Measurements from ENCODE around the gene IYD. TPM values are rescaled to one million over a fixed set of nuclear protein-coding genes. Genes with fewer than 3 reads are reported as not detected.
"Not testable (repeated sequence)": the region's sequence is repeated elsewhere in the genome, so short reads cannot be mapped to it uniquely, and the experiment has no call there.

IYD gene
- total RNA-seq, 1 experiment from 2014 or later: 0.03 TPM

DNA sequence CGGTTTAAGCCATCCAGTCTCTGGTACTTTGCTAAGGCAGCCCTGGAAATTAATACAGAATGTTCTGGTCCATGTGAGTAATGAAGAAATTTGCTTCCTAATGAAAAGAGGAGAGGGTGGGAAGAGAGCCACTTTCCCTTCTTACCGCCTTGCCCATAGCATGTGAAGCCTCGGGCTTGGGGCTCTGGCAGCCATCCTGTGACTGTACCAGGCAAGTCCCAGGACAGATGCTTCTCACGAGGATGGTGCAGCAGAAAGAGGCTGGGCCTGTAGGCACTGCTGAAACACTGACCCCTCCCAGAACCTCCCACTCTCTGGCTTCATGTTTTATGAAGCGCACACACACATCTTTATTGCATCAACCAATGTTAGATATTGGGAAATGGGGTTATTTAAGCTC, 74.8 kb downstream of the IYD start:
- Histone ChIP-seq H3K27me3 (peaks cover 4% of the 10 kb centered on the region; the same call in 1 of the 2 replicates), H3K4me3 (no peak overlapping the region), H3K9me3 (no peaks in the 10 kb centered on the region; the same call in 1 of the 2 replicates), H3K36me3 (no peaks in the 10 kb centered on the region)
- DNase-seq: no peak

- H3K9me3 ChIP-seq: no peaks in the 10 kb centered on the region; the same call in 1 of the 2 replicates
- no peaks in the 10 kb centered on the region for H3K36me3 ChIP-seq
- peaks cover 4% of the 10 kb centered on the region; the same call in 1 of the 2 replicates for H3K27me3 ChIP-seq
- H3K4me3 ChIP-seq: no peak overlapping the region
- no peak for DNase-seq
Measured at GRCh38 chr6:150444308-150444707, 75.5 kb downstream of the IYD start.

DNA sequence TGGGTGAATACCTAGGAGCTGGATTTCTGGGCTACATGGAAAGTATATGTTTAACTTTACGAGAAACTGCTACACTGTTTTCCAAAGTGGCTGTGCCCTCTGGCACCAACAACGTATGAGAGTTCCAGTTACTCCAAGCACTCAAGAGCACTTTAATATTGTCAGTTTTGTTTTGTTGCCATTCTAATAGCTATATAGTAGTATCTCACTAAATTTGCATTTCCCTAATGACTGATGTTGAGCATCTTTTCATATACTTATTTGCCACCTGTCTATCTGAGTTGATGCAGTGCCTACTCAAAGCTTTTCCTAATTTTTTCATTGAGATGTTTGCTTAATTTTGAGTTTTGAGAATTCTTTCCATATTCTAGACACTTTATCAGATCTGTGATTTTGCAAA, 76.7 kb downstream of the IYD start:
- Histone ChIP-seq H3K36me3 (no peaks in the 10 kb centered on the region), H3K9me3 (no peaks in the 10 kb centered on the region), H3K4me3 (no peak overlapping the region), H3K27me3 (0 out of 2 replicates have a peak, but pooled peaks cover 4% of the 10 kb centered on the region)
- DNase-seq: no peak

GRCh38 chr6:150448221-150448620, 79.4 kb downstream of the IYD start:
- H3K4me3 ChIP-seq: no peak overlapping the region
- 0 out of 2 replicates have a peak, but pooled peaks cover 4% of the 10 kb centered on the region for H3K27me3 ChIP-seq
- no peaks in the 10 kb centered on the region for H3K9me3 ChIP-seq
- no peaks in the 10 kb centered on the region for H3K36me3 ChIP-seq
- DNase-seq: no peak

DNA sequence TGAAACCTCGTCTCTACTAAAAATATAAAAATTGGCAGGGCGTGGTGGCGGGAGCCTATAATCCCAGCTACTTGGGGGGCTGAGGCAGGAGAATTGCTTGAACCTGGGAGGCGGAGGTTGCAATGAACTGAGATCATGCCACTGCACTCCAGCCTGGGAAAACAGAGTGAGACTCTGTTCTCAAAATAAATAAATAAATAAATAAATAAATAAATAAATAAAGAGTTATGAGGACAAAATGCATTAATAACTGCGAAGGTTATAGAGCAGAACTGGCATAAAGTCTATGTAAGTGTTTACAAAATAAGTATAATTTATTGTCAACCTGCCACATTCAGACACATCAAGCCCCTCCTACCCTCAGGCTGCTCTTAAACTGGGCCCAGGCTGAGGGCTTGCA, 80.2 kb downstream of the IYD start:
- H3K27me3 ChIP-seq: not testable (repeated sequence)

DNA sequence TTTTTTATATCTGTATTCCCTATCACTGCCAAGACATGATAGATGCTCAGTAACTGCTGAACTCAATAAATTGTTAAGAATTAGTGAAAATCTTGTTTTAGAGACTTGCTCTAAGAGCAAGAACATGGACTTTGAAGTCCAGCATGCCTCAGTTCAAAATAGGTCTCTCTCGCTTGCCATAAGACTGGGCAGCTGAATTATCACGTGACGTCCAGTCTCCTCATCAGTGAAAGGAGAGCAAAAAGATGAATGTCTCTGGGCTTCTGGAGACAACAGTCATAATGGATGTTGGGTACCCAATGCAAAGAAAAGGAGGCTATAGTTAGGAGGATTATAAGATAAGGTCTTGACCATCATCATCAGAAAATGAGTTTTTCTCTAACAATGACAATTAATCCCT, 82.1 kb downstream of the IYD start:
- H3K9me3 ChIP-seq: no peaks in the 10 kb centered on the region
- no peaks in the 10 kb centered on the region for H3K27me3 ChIP-seq
- no peak for DNase-seq
- H3K4me3 ChIP-seq: no peak overlapping the region
- H3K36me3 ChIP-seq: no peaks in the 10 kb centered on the region

More for the DNA sequence above, 80.2 kb downstream of the IYD start:
- not testable (repeated sequence) for DNase-seq, H3K4me3 ChIP-seq, H3K9me3 ChIP-seq, H3K36me3 ChIP-seq

GRCh38 chr6:150451807-150452427, 83.1 kb downstream of the IYD start:
- Histone ChIP-seq H3K27me3 (no peaks in the 10 kb centered on the region), H3K9me3 (no peaks in the 10 kb centered on the region), H3K36me3 (no peaks in the 10 kb centered on the region), H3K4me3 (no peak overlapping the region)
- no peak for DNase-seq

- Histone ChIP-seq H3K36me3 (no peaks in the 10 kb centered on the region), H3K9me3 (no peaks in the 10 kb centered on the region), H3K4me3 (no peak overlapping the region), H3K27me3 (no peaks in the 10 kb centered on the region)
- DNase-seq: no peak
Measured at GRCh38 chr6:150452428-150453243, 83.8 kb downstream of the IYD start.

DNA sequence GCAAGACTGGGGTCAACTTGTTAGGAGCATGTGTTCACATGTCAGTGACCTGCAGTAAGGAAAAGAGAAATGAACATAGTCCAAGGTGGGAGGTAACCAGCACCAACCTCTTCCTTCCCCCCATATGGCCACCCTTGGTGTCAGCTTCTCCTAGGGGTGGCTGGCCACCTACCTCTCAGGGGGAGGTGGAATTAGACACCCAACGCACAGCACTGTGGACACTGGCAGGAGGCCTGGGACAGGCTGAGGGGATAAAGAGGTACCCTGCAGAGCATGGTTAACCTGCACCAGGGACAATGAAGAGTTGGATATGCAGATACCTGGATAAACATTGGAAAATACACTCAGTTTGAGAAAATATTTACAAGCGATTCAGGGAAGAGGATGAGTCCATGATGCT, 84.5 kb downstream of the IYD start:
- Histone ChIP-seq H3K9me3 (no peaks in the 10 kb centered on the region), H3K36me3 (no peaks in the 10 kb centered on the region), H3K27me3 (no peaks in the 10 kb centered on the region), H3K4me3 (no peak overlapping the region)
- DNase-seq: no peak

Other genes with a start within 250 kb of the IYD start
- 3.3 and 3.6 TPM in 2 replicates for gene PPP1R14C, start 226.0 kb upstream of the IYD start, total RNA-seq (2014; rRNA removed; shearing (Covaris generic); ENCODE audit: low replicate concordance)
- 0.91 and 0.99 TPM in 2 replicates for gene PLEKHG1, start 230.9 kb downstream of the IYD start, total RNA-seq (2014; rRNA removed; shearing (Covaris generic); ENCODE audit: low replicate concordance)

Data from MG63 (cell line).